Activated gamma-delta T cell (primary cell): Measurements from ENCODE around the gene OVCA2.

Experiments
- DNase-seq: peaks from one replicate; lab custom pipeline; 2025; lab: John Stamatoyannopoulos, UW

Gene OVCA2

GRCh38 chr17:2065949-2066400 lies 24.2 kb downstream of the OVCA2 start:
- no peak for DNase-seq

GRCh38 chr17:2067048-2067561 lies 25.3 kb downstream of the OVCA2 start:
- DNase-seq, result no peak

DNA sequence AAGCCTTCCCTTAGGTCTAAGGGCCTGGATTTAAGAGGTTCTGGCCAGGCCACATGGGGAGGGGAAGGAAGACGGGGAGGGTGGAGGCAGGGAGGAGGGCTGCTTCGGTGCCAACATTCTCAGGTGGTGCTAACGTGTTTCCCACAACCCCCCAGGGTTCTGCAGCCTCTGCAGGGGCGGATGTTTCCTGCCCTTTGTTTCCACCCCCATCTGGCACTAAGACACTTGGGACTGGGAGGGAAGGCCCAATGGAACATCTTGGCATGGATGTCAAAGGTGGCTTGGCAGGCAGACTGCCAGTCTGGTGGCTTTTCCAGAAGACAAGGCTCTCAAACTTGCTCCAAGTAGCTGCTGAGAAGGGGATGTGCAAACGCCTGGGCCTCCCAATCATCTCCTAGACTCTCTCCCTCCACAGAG lies 25.8 kb downstream of the OVCA2 start:
- no peak for DNase-seq

- no peak for DNase-seq
Measured at GRCh38 chr17:2068031-2068518, 26.3 kb downstream of the OVCA2 start.

GRCh38 chr17:2068519-2069051 lies 26.8 kb downstream of the OVCA2 start:
- DNase-seq, result no peak

- DNase-seq, result no peak
Measured at GRCh38 chr17:2070241-2071023, 28.6 kb downstream of the OVCA2 start.

GRCh38 chr17:2071024-2071385 lies 29.2 kb downstream of the OVCA2 start:
- DNase-seq, result no peak

DNA sequence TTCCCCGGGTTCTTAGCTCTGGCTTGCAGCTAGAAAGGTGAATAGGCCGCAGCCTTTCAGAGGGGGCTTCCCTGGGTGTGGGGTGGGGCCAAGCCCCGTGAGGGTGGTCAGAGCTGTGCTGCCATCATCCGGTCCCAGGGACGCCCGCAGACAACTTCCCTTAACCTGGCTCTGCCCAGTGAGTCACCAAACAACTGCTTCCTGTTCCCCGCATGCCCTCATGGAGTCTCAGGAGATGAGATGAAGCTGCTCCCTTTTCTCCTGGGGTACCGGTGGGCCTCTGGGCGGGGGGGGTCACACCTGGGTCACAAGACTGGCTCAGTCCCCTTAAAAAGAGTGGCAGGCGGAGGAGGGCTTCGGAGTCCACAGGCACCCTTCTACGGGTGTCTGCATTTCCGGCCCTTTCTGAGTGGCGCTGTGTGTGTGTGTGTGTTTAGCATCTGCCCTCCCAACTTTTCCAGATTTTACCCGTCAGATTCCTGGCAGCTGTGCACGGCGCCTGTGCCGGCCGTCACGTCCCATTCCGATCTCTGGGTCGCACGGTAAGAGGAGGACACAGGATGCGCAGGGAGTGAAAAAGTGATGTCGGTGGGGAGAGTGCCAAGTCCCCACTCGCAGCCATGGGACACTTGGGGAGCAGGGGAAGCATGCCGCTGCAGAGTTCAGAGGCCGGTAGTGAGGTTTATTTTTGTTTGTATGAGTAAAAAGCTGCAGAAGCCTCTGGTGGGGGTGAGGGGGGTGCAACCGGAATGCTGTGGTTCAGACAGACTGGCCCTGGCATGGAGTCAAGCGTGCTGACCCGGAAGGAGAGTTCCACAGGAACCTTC lies 29.8 kb downstream of the OVCA2 start:
- DNase-seq, result no peak

DNA sequence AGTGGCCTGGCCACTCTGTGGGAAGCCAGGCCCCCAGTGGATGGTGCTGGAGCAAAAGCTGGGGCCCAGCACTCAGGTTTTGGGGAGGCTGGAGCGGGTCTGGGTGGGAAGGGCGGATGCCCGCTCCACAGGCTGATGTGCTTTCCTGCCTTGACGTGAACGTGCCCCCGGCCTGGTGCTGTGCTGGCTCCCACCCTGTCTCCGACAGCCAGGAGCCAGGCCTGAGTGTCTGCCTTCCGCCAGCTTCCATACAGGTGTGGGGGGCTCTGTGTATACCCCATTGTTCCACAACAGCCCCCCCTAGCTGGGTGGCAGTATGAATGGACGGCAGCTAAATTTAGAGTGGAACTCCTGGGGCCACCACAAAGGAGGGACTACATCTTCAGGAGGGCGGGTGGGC lies 33.1 kb downstream of the OVCA2 start:
- no peak for DNase-seq

DNA sequence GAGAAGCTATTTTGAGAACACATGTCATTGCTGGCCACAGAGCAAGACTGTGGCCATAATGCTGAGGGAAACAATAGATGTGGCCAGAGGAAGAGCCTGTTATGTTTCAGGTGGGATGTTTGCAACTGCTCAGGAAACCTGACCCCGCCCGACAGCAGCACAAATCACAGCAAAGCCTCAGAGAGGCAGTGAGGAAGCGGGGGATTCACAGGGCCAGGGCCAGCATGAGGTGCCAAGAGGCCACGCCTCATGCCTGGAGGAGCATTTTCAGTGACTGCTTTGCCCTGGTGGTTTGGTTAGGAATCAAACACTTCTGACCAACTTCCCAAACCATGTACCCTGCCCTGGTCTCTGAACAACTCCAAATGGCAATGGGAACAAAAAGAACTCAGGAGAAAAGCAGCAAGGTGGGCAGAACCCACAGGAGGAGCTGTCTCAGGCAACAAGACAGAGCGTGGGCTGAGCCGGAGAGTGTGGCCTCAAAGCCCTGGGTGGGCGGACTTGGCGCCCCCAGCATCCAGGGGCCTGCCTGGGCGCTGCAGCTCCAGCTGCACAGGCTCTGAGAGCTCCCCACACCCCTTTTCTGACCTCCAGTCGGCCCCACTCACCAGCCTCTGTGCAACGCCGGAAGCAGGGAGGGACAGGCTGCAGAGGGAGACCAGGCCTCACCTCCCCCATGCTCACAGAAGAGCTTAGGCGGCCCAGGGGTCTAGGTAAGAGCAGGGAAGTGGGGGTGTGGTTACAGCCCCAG lies 33.7 kb downstream of the OVCA2 start:
- DNase-seq, result no peak

- no peak for DNase-seq
Measured at GRCh38 chr17:2076087-2076984, 34.5 kb downstream of the OVCA2 start.

GRCh38 chr17:2077040-2077439 lies 35.2 kb downstream of the OVCA2 start:
- no peak for DNase-seq

DNA sequence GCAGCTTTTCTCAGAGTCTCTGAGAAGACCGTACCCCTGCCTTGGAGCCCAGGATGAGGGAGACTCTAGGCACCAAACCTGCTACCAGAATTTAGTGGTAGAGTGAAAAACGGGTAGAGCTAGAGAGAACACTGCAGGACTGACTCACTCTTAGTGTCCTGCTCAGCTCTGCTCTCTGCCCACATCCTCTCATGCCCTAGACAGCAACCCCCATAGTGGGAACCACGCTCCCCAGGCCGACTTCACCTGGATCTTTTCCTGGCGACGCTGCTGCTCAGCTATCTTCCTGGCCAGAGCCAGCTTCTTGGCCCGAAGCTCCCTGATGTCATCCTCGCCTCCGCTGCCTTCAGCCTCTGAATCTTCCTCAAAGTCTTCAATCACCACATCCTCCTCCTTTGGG lies 39.7 kb downstream of the OVCA2 start:
- DNase-seq, result no peak

DNA sequence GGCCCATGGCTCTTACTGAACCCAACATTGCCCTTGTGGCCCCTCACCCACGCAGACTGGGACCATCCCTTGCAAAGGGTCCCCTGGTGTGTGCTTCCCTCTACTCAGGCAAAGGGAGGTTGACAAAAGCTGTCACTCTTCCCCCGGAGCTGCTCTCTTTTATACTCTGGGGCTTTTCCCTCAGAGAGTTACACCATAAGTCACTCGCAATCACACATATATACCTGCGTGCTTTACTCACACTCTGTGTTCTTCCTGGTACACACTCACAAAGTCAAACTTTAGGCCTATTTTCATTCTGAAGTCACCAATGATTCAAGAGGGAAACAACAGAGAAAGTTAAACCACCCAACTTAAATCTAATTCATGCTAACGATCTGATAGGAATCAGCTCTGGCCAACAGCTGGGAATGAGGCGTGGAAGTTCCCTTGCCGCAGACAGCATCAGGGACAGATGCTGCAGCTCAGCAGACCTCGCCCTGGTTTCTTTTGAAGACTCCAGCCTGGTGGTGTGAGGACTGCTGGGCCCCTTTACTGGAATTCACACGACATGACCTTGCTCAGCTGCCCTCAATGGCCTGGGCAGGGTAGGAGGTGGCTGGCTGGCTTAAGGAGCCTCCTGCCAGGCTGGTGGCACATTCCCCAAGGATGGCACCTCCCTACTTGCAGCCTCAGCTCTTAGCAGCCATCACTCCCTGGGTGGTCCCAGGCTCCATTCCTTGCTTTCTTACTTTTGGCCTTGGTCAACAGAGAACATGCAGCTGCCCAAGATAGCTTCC lies 40.4 kb downstream of the OVCA2 start:
- DNase-seq, result no peak

DNA sequence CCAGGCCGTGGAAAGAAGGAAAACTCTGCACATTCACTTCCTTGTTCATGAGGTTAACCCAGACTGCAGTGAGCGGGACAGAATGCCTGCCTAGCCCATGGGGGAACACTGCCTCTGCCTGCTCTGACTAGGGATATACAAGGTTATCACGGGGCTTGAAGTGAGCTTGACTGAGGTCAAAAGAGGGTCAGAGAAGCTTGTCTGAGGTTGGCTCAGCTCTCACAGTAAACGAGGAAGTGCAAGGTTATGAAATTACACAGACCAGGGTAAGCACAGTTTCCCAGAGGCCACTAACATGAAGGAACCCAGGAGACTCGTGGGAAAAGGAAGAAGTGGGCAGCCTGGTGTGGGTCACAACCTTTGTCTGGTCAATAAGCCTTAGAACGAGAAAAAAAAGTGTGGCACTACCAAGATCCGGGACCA lies 41.8 kb downstream of the OVCA2 start:
- DNase-seq, result no peak

GRCh38 chr17:2084036-2084765 lies 42.4 kb downstream of the OVCA2 start:
- DNase-seq, result no peak

DNA sequence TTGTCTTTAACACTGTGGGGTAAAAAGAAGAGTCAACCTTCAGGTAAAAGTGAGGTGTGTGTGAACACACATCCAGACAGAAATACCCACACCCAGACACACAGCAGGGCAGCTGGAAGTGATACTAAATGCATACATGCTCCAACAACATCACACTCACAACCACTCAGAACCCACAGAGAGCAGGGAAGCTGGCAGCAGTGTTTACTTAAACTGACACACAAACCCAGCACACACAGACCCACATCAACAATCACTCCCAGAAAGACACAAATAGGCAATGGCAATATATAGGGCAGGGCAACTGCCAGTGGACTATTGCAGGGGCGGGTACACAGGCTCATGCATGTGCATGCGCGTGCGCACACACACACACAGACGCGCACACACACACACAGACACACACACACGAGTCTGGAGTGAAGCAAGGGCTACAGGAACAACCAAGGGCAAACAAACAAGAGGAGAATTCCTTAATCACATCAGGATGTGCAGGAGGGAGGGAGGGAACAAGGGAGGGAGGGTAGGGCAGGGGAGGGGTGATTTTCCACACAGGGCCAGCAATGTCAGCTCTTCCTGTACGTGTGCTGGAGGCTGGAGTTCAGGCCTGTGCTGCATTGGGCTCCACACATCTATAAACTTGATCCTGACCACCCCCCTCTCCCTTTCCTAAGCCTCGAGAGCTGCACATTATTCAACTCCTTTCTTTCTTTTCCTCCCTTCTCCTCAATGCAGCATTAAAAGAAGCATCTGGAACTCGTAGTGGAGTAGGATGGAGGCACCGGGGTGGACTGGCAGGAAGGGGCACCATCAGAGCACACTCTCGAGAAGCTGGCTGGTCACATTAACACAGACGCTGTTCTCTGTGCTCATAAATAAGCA lies 43.2 kb downstream of the OVCA2 start:
- DNase-seq, result no peak

DNA sequence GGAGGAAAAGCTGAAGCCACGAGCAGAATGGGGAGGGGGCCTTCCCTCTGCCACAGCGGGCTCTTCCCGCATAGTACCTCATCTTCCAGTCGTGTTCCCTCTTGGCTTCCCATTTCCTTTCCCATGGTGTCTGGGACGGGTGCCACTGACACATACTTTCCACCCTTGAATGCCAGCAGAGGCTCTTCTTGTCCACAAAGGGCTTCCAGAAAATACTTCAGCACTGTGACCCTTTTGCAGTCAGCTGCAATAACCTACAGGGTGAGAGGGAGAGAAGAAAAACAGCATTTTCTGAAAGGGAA lies 43.8 kb downstream of the OVCA2 start:
- DNase-seq, result no peak
